ENCODE results near the gene FXR2. TPM values are rescaled to one million over a fixed set of nuclear protein-coding genes. Genes with fewer than 3 reads are reported as not detected.

FXR2 gene
- total RNA-seq, 1 experiment from 2014 or later, result 35.1 TPM

DNA sequence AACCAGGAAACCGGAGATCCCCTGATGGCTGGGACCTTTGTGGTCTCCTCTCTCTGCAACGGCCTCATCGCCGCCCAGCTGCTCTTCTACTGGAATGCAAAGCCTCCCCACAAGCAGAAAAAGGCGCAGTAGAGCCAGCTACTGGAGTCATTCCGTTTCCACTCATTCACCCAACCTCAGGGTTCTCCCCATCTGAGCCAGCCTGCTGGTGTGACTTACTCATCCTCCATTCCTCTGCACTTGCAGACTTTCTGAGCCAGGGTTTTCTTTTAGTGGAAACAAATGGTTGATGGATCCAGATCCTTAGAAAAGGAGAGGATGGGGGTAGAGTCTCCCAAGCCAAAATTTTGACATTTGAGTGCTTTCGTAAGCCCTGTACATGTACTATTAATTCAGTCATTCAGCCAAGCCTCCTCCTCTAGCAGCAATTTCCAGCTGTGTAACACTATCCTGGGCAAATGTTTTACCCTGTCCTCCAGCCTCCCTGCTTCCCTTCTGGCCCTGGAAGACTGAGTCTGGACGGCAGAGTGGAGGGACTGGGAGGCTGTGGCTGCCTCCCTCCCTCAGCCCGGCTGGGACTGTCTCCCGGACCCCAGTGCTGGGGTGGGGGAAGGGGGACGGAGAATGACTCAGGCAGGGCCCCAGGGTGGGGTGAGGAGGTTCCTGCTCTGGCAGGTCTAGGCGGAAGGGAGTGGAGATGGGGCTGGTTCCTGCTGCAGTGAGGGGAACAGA, 27.1 kb downstream of the FXR2 start (continued):
- TF ChIP-seq, protein P1, sequence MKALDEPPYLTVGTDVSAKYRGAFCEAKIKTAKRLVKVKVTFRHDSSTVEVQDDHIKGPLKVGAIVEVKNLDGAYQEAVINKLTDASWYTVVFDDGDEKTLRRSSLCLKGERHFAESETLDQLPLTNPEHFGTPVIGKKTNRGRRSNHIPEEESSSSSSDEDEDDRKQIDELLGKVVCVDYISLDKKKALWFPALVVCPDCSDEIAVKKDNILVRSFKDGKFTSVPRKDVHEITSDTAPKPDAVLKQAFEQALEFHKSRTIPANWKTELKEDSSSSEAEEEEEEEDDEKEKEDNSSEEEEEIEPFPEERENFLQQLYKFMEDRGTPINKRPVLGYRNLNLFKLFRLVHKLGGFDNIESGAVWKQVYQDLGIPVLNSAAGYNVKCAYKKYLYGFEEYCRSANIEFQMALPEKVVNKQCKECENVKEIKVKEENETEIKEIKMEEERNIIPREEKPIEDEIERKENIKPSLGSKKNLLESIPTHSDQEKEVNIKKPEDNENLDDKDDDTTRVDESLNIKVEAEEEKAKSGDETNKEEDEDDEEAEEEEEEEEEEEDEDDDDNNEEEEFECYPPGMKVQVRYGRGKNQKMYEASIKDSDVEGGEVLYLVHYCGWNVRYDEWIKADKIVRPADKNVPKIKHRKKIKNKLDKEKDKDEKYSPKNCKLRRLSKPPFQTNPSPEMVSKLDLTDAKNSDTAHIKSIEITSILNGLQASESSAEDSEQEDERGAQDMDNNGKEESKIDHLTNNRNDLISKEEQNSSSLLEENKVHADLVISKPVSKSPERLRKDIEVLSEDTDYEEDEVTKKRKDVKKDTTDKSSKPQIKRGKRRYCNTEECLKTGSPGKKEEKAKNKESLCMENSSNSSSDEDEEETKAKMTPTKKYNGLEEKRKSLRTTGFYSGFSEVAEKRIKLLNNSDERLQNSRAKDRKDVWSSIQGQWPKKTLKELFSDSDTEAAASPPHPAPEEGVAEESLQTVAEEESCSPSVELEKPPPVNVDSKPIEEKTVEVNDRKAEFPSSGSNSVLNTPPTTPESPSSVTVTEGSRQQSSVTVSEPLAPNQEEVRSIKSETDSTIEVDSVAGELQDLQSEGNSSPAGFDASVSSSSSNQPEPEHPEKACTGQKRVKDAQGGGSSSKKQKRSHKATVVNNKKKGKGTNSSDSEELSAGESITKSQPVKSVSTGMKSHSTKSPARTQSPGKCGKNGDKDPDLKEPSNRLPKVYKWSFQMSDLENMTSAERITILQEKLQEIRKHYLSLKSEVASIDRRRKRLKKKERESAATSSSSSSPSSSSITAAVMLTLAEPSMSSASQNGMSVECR (CRISPR knock-in tag; IDR thresholded peaks at IDR 0.05; ENCODE audit: borderline replicate concordance), result no peak
- no peak for TF ChIP-seq EMX1 (CRISPR knock-in tag; IDR thresholded peaks at IDR 0.05)
- TF ChIP-seq, protein P2, sequence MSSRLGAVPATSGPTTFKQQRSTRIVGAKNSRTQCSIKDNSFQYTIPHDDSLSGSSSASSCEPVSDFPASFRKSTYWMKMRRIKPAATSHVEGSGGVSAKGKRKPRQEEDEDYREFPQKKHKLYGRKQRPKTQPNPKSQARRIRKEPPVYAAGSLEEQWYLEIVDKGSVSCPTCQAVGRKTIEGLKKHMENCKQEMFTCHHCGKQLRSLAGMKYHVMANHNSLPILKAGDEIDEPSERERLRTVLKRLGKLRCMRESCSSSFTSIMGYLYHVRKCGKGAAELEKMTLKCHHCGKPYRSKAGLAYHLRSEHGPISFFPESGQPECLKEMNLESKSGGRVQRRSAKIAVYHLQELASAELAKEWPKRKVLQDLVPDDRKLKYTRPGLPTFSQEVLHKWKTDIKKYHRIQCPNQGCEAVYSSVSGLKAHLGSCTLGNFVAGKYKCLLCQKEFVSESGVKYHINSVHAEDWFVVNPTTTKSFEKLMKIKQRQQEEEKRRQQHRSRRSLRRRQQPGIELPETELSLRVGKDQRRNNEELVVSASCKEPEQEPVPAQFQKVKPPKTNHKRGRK (CRISPR knock-in tag; IDR thresholded peaks at IDR 0.05; ENCODE audit: borderline replicate concordance), result no peak
- TF ChIP-seq, protein P3, sequence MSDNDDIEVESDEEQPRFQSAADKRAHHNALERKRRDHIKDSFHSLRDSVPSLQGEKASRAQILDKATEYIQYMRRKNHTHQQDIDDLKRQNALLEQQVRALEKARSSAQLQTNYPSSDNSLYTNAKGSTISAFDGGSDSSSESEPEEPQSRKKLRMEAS (CRISPR knock-in tag; IDR thresholded peaks at IDR 0.05), result no peak
- TF ChIP-seq ZBTB21 (CRISPR knock-in tag; IDR thresholded peaks at IDR 0.05; ENCODE audit: borderline replicate concordance), result no peak

DNA sequence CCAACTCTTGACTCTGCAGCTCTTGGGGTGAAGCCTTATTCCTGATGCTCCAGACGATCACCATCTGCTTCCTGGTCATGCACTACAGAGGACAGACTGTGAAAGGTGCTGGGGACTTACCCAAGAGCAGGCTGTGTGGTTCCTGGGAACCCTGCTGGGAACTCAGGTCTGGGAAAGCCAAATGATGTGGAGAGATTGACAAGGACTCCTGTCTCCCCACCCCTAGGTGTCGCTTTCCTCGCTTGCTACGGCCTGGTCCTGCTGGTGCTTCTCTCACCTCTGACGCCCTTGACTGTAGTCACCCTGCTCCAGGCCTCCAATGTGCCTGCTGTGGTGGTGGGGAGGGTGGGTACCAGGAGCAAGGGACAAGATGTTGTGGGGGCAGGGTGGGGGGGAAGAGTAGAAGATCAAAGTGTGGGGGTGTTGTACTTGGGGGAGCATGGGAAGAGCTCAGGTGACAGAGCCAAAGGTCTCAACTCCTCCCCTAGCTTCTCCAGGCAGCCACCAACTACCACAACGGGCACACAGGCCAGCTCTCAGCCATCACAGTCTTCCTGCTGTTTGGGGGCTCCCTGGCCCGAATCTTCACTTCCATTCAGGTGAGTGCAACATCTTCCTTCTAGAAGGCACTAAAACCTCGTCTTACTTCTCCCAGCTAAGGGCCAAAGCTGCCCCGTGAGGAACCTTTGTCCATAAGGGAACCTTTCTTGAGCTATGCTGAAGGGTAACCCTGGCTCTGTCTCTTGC, 27.9 kb downstream of the FXR2 start:
- H3K4me3 Mint-ChIP-seq, result no peak overlapping the region
- POLR2A ChIA-PET, result interaction anchor here (0.9 to 1.0 kb wide), 2 partner anchors 100 to 257 kb away, joined by 3 read pairs; partner anchors contain the start of gene NEURL4

More for the DNA sequence above, 27.9 kb downstream of the FXR2 start:
- peaks cover 47% of the 10 kb centered on the region for H3K4me1 Mint-ChIP-seq
- CTCF ChIA-PET, result interaction anchor here (0.6 to 4.3 kb wide), 8 partner anchors 8 to 130 kb away, joined by 3 to 61 read pairs (median 4); partner anchors contain the start of genes FXR2, TNFSF13, TP53 and WRAP53
- no peaks in the 10 kb centered on the region for H3K27me3 Mint-ChIP-seq (ENCODE audit: low read depth)
- H3K9me3 Mint-ChIP-seq, result no peaks in the 10 kb centered on the region
- TF ChIP-seq ZNF671 (CRISPR knock-in tag; IDR thresholded peaks at IDR 0.05) (no peak), ETV6 (CRISPR knock-in tag; IDR thresholded peaks at IDR 0.05) (no peak), JUN (CRISPR knock-in tag; IDR thresholded peaks at IDR 0.05) (no peak), TEAD1 (CRISPR knock-in tag; IDR thresholded peaks at IDR 0.05) (no peak), SMAD3 (CRISPR knock-in tag; IDR thresholded peaks at IDR 0.05; ENCODE audit: borderline replicate concordance) (no peak), OVOL2 (CRISPR knock-in tag; IDR thresholded peaks at IDR 0.05; ENCODE audit: borderline replicate concordance) (no peak), SP1 (CRISPR knock-in tag; conservative IDR thresholded peaks at IDR 0.05) (no peak), ZNF232 (CRISPR knock-in tag; IDR thresholded peaks at IDR 0.05) (no peak)
- TF ChIP-seq, protein P4, sequence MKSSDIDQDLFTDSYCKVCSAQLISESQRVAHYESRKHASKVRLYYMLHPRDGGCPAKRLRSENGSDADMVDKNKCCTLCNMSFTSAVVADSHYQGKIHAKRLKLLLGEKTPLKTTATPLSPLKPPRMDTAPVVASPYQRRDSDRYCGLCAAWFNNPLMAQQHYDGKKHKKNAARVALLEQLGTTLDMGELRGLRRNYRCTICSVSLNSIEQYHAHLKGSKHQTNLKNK (CRISPR knock-in tag; IDR thresholded peaks at IDR 0.05), result no peak
- TF ChIP-seq, protein P5, sequence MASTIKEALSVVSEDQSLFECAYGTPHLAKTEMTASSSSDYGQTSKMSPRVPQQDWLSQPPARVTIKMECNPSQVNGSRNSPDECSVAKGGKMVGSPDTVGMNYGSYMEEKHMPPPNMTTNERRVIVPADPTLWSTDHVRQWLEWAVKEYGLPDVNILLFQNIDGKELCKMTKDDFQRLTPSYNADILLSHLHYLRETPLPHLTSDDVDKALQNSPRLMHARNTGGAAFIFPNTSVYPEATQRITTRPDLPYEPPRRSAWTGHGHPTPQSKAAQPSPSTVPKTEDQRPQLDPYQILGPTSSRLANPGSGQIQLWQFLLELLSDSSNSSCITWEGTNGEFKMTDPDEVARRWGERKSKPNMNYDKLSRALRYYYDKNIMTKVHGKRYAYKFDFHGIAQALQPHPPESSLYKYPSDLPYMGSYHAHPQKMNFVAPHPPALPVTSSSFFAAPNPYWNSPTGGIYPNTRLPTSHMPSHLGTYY (CRISPR knock-in tag; IDR thresholded peaks at IDR 0.05), result no peak
- TF ChIP-seq, protein P6, sequence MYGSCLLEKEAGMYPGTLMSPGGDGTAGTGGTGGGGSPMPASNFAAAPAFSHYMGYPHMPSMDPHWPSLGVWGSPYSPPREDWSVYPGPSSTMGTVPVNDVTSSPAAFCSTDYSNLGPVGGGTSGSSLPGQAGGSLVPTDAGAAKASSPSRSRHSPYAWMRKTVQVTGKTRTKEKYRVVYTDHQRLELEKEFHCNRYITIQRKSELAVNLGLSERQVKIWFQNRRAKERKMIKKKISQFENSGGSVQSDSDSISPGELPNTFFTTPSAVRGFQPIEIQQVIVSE (CRISPR knock-in tag; IDR thresholded peaks at IDR 0.05; ENCODE audit: borderline replicate concordance), result no peak
- H3K27ac Mint-ChIP-seq, result peak overlapping the region; percentile 38
- H3K36me3 Mint-ChIP-seq, result peaks cover 19% of the 10 kb centered on the region
- ATAC-seq (no peak), DNase-seq (ENCODE audit: low spot score) (peak; percentile 45)
